Heart left ventricle (tissue), 16 donors: ENCODE measurements around the gene MAPK11. TPM values are rescaled to one million over a fixed set of nuclear protein-coding genes. Genes with fewer than 3 reads are reported as not detected.
A peak's percentile ranks its signal among the peaks of the same experiment; 100 is the strongest.

Source experiments
- ATAC-seq, 4 donors: fragments of 200-7000 bp; cut with Tn5 transposase; one replicate each; pipeline ENCODE4 v1.9.1; 2020 to 2022; ENCODE audit warnings: moderate library complexity in 4 of 4, mild to moderate bottlenecking in 3 of 4, moderate number of reproducible peaks in 1 of 4
- DNase-seq, 5 donors: peaks; one replicate each; pipeline ENCODE4 v3.0.0-alpha.2; 2020
- H3K27ac ChIP-seq, 12 donors: fragments of 200-600 bp; sonication (generic) in 4 of 12; one replicate each; pipeline versions ENCODE4 v1.5.0 to v1.8.0; 2016 to 2022; ENCODE audit warnings: mild to moderate bottlenecking in 2 of 12
- H3K27me3 ChIP-seq, 9 donors: fragments of 200-600 bp; sonication (generic) in 2 of 9; one replicate each; pipeline versions ENCODE4 v1.5.1 to v1.8.0; 2016 to 2022; ENCODE audit warnings: mild to moderate bottlenecking in 3 of 9
- H3K36me3 ChIP-seq, 9 donors: fragments of 200-600 bp; sonication (generic) in 2 of 9; one replicate each; pipeline versions ENCODE4 v1.5.0 to v1.8.0; 2018 to 2022; ENCODE audit warnings: mild to moderate bottlenecking in 2 of 9
- H3K4me1 ChIP-seq, 12 donors: fragments of 200-600 bp; sonication (generic) in 4 of 12; one replicate each; pipeline versions ENCODE4 v1.5.0 to v1.8.0; 2016 to 2022; ENCODE audit warnings: mild to moderate bottlenecking in 3 of 12
- H3K4me3 ChIP-seq, 12 donors: fragments of 200-600 bp; sonication (generic) in 4 of 12; one replicate each; pipeline versions ENCODE4 v1.5.0 to v1.8.0; 2017 to 2022; ENCODE audit warnings: mild to moderate bottlenecking in 9 of 12, moderate library complexity in 4 of 12
- H3K9me3 ChIP-seq, 12 donors: fragments of 200-600 bp; sonication (generic) in 4 of 12; one replicate each; pipeline versions ENCODE4 v1.5.0 to v1.8.0; 2016 to 2022; ENCODE audit warnings: mild to moderate bottlenecking in 1 of 12
- CTCF ChIP-seq, 12 donors: fragments of 200-600 bp; sonication (generic) in 4 of 12; IDR thresholded peaks; one replicate each; pipeline versions ENCODE4 v1.5.0 to v1.8.0; 2018 to 2022; ENCODE audit warnings: antibody characterized with exemption in 12 of 12, mild to moderate bottlenecking in 5 of 12
- POLR2A ChIP-seq, 2 donors: fragments of 450-650 bp; IDR thresholded peaks; one replicate each; pipeline ENCODE4 v1.6.1; 2017; ENCODE audit warnings: antibody characterized with exemption in 2 of 2, mild to moderate bottlenecking in 2 of 2, moderate library complexity in 2 of 2
- WGBS, 4 donors: extraction: QIAGEN DNeasy Blood & Tissue Kit in 2 of 4; methylation state at CpG; one replicate each; pipeline versions ENCODE4 v1.1.5 to v1.1.7; 2013 to 2018; 5-methylcytosine and 5-hydroxymethylcytosine counted together
- intact Hi-C, 10 donors: fragments of 100-400 bp; cut with DNase I; formaldehyde crosslinking; loops; one replicate each; pipeline versions ENCODE4 v1.11.1 to v1.14.2; 2022
- polyA plus RNA-seq, 2 donors: library from polyadenylated mRNA; stranded (reverse); fragments of 200-250 nt; gene quantifications; one replicate each; pipeline ENCODE4 v1.2.3, GENCODE V29; 2013
- total RNA-seq, 9 donors: library from RNA; depleted of rRNA in 2 of 9; stranded (reverse); fragments of >200 nt in 2 of 9; fragmentation: NEBNext Ultra II Directional in 3 of 9; extraction: Animal tissue kit (Norgen Biotek cat#: 25700) in 3 of 9; gene quantifications; one replicate each; pipeline versions ENCODE4 v1.1.0 to v1.2.4, GENCODE V29; 2016 to 2023
- donor health status: ischemic (EF 13 %, LVEDD 7.1; RV severe dilation, severe dysfunction).
- donor health status: healthy with polysubstance abuse.
- donor health status: DM: no; HTN: yes; CAD: no.
- donor health status: DM: no; HTN: no; CAD: no.
- donor health status: ischemic (EF 25% LVEDD 6.9; RV normal size, moderate dysfunction).
- donor health status: ischemic (EF 25% LVEDD 5.7; RV mildly dilated, moderate dysfunction).
- donor health status: healthy.
- donor health status: DM: yes; HTN: yes; CAD: no.
- donor health status: ischemic (EF 35%, LVEDD 5.7; RV mildly dilated, moderate dysfunction).
- donor health status: nonischemic (EF 11% LVEDD 7.7; RV severe dilation, severe dysfunction).
- donor health status: DM: yes; HTN: yes; CAD: no.
- donor health status: PGD.
- donor health status: ischemic (EF 29% LVEDD 5.4; RV normal size, mild dysfunction).
- donor health status: nonischemic (EF 23%, LVEDD 6.1; RV moderate dilation, normal function).

Gene MAPK11
- total and polyA plus RNA-seq, 11 donors: 5.0 to 12.1 (median 7.5) TPM

GRCh38 chr22:50261615-50262459 is 8.3 kb downstream of the MAPK11 start, which contains the start of gene MAPK12:
Gene MAPK12 (minus strand): TSS chr22:50261683. CDS start chr22:50261509, 174 bp downstream.
- Histone ChIP-seq H3K27ac (peak within 1 kb of the TSS in 11 of 12 donors; percentile 21 to 71 (median 62)), H3K9me3 (no peaks in the 10 kb centered on the region), H3K36me3 (peaks cover 0 to under 1% (median 0%) of the 10 kb centered on the region in 9 donors), H3K27me3 (peaks cover 0 to 13% (median 0%) of the 10 kb centered on the region in 9 donors), H3K4me1 (peaks cover 6 to 53% (median 16%) of the 10 kb centered on the region in 12 donors), H3K4me3 (peak within 1 kb of the TSS; percentile 37 to 84 (median 56))
- peak in 3 of 4 donors; percentile 26 to 46 (median 44) for ATAC-seq
- TF ChIP-seq CTCF (IDR thresholded peaks at IDR 0.05) (no peak), POLR2A (IDR thresholded peaks at IDR 0.05) (no peak)
- intact Hi-C loops: no loop called here
- DNase-seq: peak in 3 of 5 donors; percentile 54 to 62 (median 62)
- WGBS, 4 donors: 4 to 29% (median 9%) methylated on average over 6 to 61 of the region's 61 CpGs

- 0 to 5% (median 1%) methylated on average over 27 to 92 of the region's 92 CpGs for WGBS, 4 donors
- TF ChIP-seq CTCF (IDR thresholded peaks at IDR 0.05) (no peak), POLR2A (IDR thresholded peaks at IDR 0.05) (no peak)
- Histone ChIP-seq H3K4me1 (peaks cover 5 to 51% (median 16%) of the 10 kb centered on the region in 12 donors), H3K9me3 (no peaks in the 10 kb centered on the region), H3K27me3 (peaks cover 0 to 13% (median 0%) of the 10 kb centered on the region in 9 donors), H3K4me3 (peak overlapping the region; percentile 37 to 84 (median 56)), H3K36me3 (peaks cover 0 to 4% (median 0%) of the 10 kb centered on the region in 9 donors), H3K27ac (peak overlapping the region in 11 of 12 donors; percentile 21 to 71 (median 60))
- intact Hi-C loops: no loop called here
- DNase-seq (peak in 1 of 5 donors; percentile 70), ATAC-seq (peak in 3 of 4 donors; percentile 3 to 19 (median 6))
These were observed 9.2 kb downstream of the MAPK11 start for GRCh38 chr22:50260801-50261614.

- peak overlapping the region in 7 of 12 donors; percentile 21 to 71 (median 62) for H3K27ac ChIP-seq
- H3K4me3 ChIP-seq: peak overlapping the region; percentile 37 to 84 (median 56)
- no peak for ATAC-seq
- peaks cover 0 to 8% (median 0%) of the 10 kb centered on the region in 9 donors for H3K36me3 ChIP-seq
- peaks cover 5 to 51% (median 16%) of the 10 kb centered on the region in 12 donors for H3K4me1 ChIP-seq
- TF ChIP-seq POLR2A (IDR thresholded peaks at IDR 0.05) (no peak), CTCF (IDR thresholded peaks at IDR 0.05) (no peak)
- peaks cover 0 to 13% (median 0%) of the 10 kb centered on the region in 9 donors for H3K27me3 ChIP-seq
- no peaks in the 10 kb centered on the region for H3K9me3 ChIP-seq
- WGBS, 4 donors: 30 to 50% (median 42%) methylated on average over 10 to 11 of the region's 11 CpGs
- DNase-seq: no peak
- intact Hi-C loops: no loop called here
These were observed 9.8 kb downstream of the MAPK11 start for GRCh38 chr22:50260434-50260800.
